PFSK-1 (cell line): Measurements from ENCODE around the gene GLIS1.

Experiments
- FOXP2 ChIP-seq: optimal IDR thresholded peaks from 2 replicates; pipeline ENCODE3; 2011; ENCODE audit warnings: borderline replicate concordance, control low read depth, inconsistent platforms; ENCODE audit not compliant: insufficient read depth; ENCODE audit errors: extremely low read length, extremely low read depth
- POLR2AphosphoS5 ChIP-seq: IDR thresholded peaks from 2 replicates; pipeline ENCODE4 v1.6.1; 2012; ENCODE audit warnings: low read depth, mild to moderate bottlenecking, control low read depth, low read length, moderate library complexity
- SIN3A ChIP-seq: IDR thresholded peaks from 2 replicates; pipeline ENCODE4 v1.6.1; 2012; ENCODE audit warnings: mild to moderate bottlenecking, low read length, moderate library complexity, borderline replicate concordance; ENCODE audit not compliant: insufficient read depth
- TAF1 ChIP-seq: IDR thresholded peaks from 2 replicates; pipeline ENCODE4 v1.6.1; 2012; ENCODE audit warnings: low read length, control low read depth, borderline replicate concordance; ENCODE audit not compliant: insufficient read depth
- TF ChIP-seq, protein P1 (sequence below), 2 experiments: IDR thresholded peaks; 2 replicates each; pipeline versions ENCODE4 v1.6.1 to v1.8.0; 2011 to 2012; ENCODE audit warnings: low read depth in 2 of 2, low read length in 2 of 2, control low read depth in 1 of 2, inconsistent platforms in 1 of 2, mild to moderate bottlenecking in 1 of 2, moderate library complexity in 1 of 2; ENCODE audit not compliant: insufficient read depth in 1 of 2

DNA sequence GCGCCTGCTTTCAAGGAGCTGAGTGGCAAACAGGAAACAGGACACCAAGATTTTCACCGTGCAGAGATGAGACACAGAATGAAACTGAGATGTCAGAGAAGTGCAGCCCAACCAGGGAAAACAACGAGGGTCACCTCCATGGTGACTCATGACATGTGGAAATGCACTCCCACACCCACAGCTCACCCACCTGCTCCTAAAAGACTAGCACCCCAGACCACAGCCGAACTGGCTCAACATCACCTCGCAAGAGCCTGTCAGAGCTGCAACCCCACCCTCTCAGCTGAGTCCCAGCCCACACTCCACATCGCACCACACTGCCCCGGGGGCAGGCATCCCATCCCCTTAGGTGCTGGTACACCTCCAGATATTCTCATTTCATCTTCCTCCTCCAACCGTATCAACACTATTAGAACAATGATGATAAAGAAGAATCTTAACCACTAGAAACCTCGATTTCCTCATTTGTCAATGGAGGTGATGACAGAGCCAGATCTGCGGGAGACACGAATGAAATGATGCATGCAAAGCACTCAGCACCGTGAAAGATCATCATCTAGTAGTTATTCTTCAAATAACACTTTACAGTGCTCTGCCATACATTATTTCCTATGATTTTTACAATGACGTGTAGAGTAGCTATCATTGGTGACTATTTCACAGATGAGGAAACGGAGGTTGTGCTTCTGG lies 176.5 kb downstream of the GLIS1 start:
- TF ChIP-seq, protein P1, sequence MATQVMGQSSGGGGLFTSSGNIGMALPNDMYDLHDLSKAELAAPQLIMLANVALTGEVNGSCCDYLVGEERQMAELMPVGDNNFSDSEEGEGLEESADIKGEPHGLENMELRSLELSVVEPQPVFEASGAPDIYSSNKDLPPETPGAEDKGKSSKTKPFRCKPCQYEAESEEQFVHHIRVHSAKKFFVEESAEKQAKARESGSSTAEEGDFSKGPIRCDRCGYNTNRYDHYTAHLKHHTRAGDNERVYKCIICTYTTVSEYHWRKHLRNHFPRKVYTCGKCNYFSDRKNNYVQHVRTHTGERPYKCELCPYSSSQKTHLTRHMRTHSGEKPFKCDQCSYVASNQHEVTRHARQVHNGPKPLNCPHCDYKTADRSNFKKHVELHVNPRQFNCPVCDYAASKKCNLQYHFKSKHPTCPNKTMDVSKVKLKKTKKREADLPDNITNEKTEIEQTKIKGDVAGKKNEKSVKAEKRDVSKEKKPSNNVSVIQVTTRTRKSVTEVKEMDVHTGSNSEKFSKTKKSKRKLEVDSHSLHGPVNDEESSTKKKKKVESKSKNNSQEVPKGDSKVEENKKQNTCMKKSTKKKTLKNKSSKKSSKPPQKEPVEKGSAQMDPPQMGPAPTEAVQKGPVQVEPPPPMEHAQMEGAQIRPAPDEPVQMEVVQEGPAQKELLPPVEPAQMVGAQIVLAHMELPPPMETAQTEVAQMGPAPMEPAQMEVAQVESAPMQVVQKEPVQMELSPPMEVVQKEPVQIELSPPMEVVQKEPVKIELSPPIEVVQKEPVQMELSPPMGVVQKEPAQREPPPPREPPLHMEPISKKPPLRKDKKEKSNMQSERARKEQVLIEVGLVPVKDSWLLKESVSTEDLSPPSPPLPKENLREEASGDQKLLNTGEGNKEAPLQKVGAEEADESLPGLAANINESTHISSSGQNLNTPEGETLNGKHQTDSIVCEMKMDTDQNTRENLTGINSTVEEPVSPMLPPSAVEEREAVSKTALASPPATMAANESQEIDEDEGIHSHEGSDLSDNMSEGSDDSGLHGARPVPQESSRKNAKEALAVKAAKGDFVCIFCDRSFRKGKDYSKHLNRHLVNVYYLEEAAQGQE (IDR thresholded peaks at IDR 0.05; ENCODE audit: insufficient read depth in 1 of 2, low read depth in 2 of 2, low read length in 2 of 2), result no peak
- no peak for TF ChIP-seq POLR2AphosphoS5
- TF ChIP-seq FOXP2, result no peak
- TF ChIP-seq TAF1, result no peak
- no peak for TF ChIP-seq SIN3A
